Ovary (tissue), 3 donors: ENCODE results near the gene STK38.
"Not testable (repeated sequence)": the region's sequence is repeated elsewhere in the genome, so short reads cannot be mapped to it uniquely, and the experiment has no call there.

Experiments
- EP300 ChIP-seq: sonication (generic); formaldehyde crosslinking; IDR thresholded peaks from one replicate; pipeline ENCODE4 v1.6.1; 2017; ENCODE audit warnings: antibody characterized with exemption
- POLR2A ChIP-seq: fragments of 450-650 bp; IDR thresholded peaks from one replicate; pipeline ENCODE4 v1.6.1; 2017; ENCODE audit warnings: antibody characterized with exemption, mild to moderate bottlenecking, moderate library complexity
- TF ChIP-seq, protein P1 (sequence below), 3 donors: fragments of 450-650 bp in 2 of 3; fragments of 200-600 bp in 1 of 3; IDR thresholded peaks; one replicate each; pipeline versions ENCODE4 v1.5.1 to v1.8.0; 2016 to 2022; ENCODE audit warnings: antibody characterized with exemption in 3 of 3, mild to moderate bottlenecking in 1 of 3
- donor health status: DM: no; HTN: no; CAD: no.

DNA sequence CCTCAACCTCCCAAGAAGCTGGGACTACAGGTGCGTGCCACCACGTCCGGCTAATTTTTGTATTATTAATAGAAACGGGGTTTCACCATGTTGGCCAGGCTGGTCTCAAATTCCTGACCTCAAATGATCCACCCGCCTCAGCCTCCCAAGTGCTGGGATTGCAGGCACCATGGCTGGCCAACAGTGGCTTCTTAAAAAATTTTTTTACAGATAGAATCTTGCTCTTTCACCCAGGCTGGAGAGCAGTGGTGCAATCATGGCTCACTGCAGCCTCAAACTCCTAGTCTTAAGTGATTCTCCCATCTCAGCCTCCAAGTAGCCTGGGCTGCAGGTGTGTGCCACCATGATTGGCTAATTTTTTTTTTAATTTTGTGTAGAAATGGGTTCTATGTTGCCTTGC is 64.0 kb downstream of the STK38 start:
- TF ChIP-seq, protein P1, sequence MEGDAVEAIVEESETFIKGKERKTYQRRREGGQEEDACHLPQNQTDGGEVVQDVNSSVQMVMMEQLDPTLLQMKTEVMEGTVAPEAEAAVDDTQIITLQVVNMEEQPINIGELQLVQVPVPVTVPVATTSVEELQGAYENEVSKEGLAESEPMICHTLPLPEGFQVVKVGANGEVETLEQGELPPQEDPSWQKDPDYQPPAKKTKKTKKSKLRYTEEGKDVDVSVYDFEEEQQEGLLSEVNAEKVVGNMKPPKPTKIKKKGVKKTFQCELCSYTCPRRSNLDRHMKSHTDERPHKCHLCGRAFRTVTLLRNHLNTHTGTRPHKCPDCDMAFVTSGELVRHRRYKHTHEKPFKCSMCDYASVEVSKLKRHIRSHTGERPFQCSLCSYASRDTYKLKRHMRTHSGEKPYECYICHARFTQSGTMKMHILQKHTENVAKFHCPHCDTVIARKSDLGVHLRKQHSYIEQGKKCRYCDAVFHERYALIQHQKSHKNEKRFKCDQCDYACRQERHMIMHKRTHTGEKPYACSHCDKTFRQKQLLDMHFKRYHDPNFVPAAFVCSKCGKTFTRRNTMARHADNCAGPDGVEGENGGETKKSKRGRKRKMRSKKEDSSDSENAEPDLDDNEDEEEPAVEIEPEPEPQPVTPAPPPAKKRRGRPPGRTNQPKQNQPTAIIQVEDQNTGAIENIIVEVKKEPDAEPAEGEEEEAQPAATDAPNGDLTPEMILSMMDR (IDR thresholded peaks at IDR 0.05), result not testable (repeated sequence)
- TF ChIP-seq EP300, POLR2A: not testable (repeated sequence)
